SK-N-SH treated with all-trans-retinoic acid at 6 μM for 48 hours (cell line): Measurements from ENCODE around the gene SAPCD2.

Experiments
- ARNTL ChIP-seq: fragments of 450-650 bp; formaldehyde crosslinking; IDR thresholded peaks from 2 replicates; pipeline ENCODE4 v1.5.0; 2020; ENCODE audit warnings: low read depth, mild to moderate bottlenecking, moderate library complexity, borderline replicate concordance
- PPARA ChIP-seq: fragments of 250-450 bp; sonication (Bioruptor Pico); IDR thresholded peaks from 2 replicates; pipeline ENCODE4 v1.5.0; 2020; ENCODE audit warnings: mild to moderate bottlenecking, borderline replicate concordance
- RARB ChIP-seq: fragments of 250-450 bp; sonication (Bioruptor Pico); IDR thresholded peaks from 2 replicates; pipeline ENCODE4 v1.8.0; 2021; ENCODE audit warnings: mild to moderate bottlenecking, moderate library complexity
- TOX ChIP-seq: fragments of 250-450 bp; sonication (Bioruptor Pico); IDR thresholded peaks from 2 replicates; pipeline ENCODE4 v1.8.0; 2021; ENCODE audit warnings: mild to moderate bottlenecking, moderate library complexity, borderline replicate concordance

GRCh38 chr9:137111788-137112563, 41.6 kb upstream of the SAPCD2 start:
- TF ChIP-seq ARNTL (no peak), RARB (CRISPR knock-in tag) (no peak), PPARA (no peak), TOX (CRISPR knock-in tag) (no peak)
